Tibial nerve (tissue), 3 donors: ENCODE results near the gene BRIP1.

Source experiments
- CTCF ChIP-seq, 5 experiments: fragments of 200-600 bp in 3 of 5; fragments of 450-650 bp in 2 of 5; sonication (generic) in 3 of 5; IDR thresholded peaks; one replicate each; pipeline ENCODE4 v1.5.1; 2016 to 2019; ENCODE audit warnings: antibody characterized with exemption in 5 of 5, mild to moderate bottlenecking in 3 of 5, moderate library complexity in 2 of 5
- POLR2A ChIP-seq, 2 donors: fragments of 450-650 bp; IDR thresholded peaks; one replicate each; pipeline ENCODE4 v1.6.1; 2017; ENCODE audit warnings: antibody characterized with exemption in 2 of 2, mild to moderate bottlenecking in 2 of 2, moderate library complexity in 2 of 2

- no peak for TF ChIP-seq POLR2A (IDR thresholded peaks at IDR 0.05)
- no peak for TF ChIP-seq CTCF (IDR thresholded peaks at IDR 0.05)
Measured at GRCh38 chr17:61786088-61786487, 77.2 kb downstream of the BRIP1 start.
